Heart right ventricle (tissue), 16 donors: ENCODE data around the gene TST. TPM values are rescaled to one million over a fixed set of nuclear protein-coding genes. Genes with fewer than 3 reads are reported as not detected.

Experiments
- ATAC-seq, 8 donors: fragments of 200-7000 bp; cut with Tn5 transposase; one replicate each; pipeline ENCODE4 v1.9.1; 2020; ENCODE audit warnings: mild to moderate bottlenecking in 8 of 8, moderate library complexity in 8 of 8, moderate number of reproducible peaks in 1 of 8
- DNase-seq, 2 donors: peaks; one replicate each; pipeline ENCODE4 v3.0.0-alpha.2; 2020
- H3K27ac ChIP-seq, 10 donors: fragments of 200-600 bp; sonication (generic) in 2 of 10; one replicate each; pipeline versions ENCODE4 v1.5.0 to v1.8.0; 2020 to 2022; ENCODE audit warnings: mild to moderate bottlenecking in 3 of 10
- H3K27me3 ChIP-seq, 7 donors: fragments of 200-600 bp; one replicate each; pipeline ENCODE4 v1.8.0; 2021 to 2022; ENCODE audit warnings: mild to moderate bottlenecking in 2 of 7
- H3K36me3 ChIP-seq, 9 donors: fragments of 200-600 bp; sonication (generic) in 1 of 9; one replicate each; pipeline versions ENCODE4 v1.5.0 to v1.8.0; 2020 to 2022; ENCODE audit warnings: mild to moderate bottlenecking in 2 of 9
- H3K4me1 ChIP-seq, 9 donors: fragments of 200-600 bp; sonication (generic) in 1 of 9; one replicate each; pipeline versions ENCODE4 v1.5.0 to v1.8.0; 2020 to 2022; ENCODE audit warnings: mild to moderate bottlenecking in 4 of 9
- H3K4me3 ChIP-seq, 10 donors: fragments of 200-600 bp; sonication (generic) in 2 of 10; one replicate each; pipeline versions ENCODE4 v1.5.0 to v1.8.0; 2020 to 2022; ENCODE audit warnings: mild to moderate bottlenecking in 7 of 10, moderate library complexity in 2 of 10
- H3K9me3 ChIP-seq, 11 donors: fragments of 200-600 bp in 10 of 11; sonication (generic) in 2 of 11; one replicate each; pipeline versions ENCODE4 v1.5.0 to v1.8.0; 2013 to 2022; ENCODE audit warnings: mild to moderate bottlenecking in 2 of 11, control low read depth in 1 of 11, moderate library complexity in 1 of 11
- CTCF ChIP-seq, 9 donors: fragments of 200-600 bp; sonication (generic) in 2 of 9; IDR thresholded peaks; one replicate each; pipeline versions ENCODE4 v1.5.0 to v1.8.0; 2021 to 2022; ENCODE audit warnings: antibody characterized with exemption in 9 of 9, mild to moderate bottlenecking in 5 of 9, moderate library complexity in 1 of 9
- WGBS, 2 donors: extraction: QIAGEN DNeasy Blood & Tissue Kit; methylation state at CpG; one replicate each; pipeline ENCODE4 v1.1.7; 2013; ENCODE audit warnings: inconsistent platforms in 1 of 2; 5-methylcytosine and 5-hydroxymethylcytosine counted together
- intact Hi-C, 10 donors: fragments of 100-400 bp; cut with DNase I; formaldehyde crosslinking; loops; one replicate each; pipeline versions ENCODE4 v1.11.1 to v1.14.2; 2022
- polyA plus RNA-seq, 2 donors: library from polyadenylated mRNA; stranded (reverse); fragments of 200-250 nt; gene quantifications; one replicate each; pipeline ENCODE4 v1.2.3, GENCODE V29; 2013
- total RNA-seq, 10 donors: library from RNA; stranded (reverse); fragmentation: NEBNext Ultra II Directional in 3 of 10; extraction: Animal tissue kit (Norgen Biotek cat#: 25700) in 3 of 10; gene quantifications; one replicate each; pipeline versions ENCODE4 v1.2.1 to v1.2.4, GENCODE V29; 2021 to 2023
- donor health status: Arrhythmogenic right ventricular cardiomyopathy.
- donor health status: ischemic (EF 13 %, LVEDD 7.1; RV severe dilation, severe dysfunction).
- donor health status: healthy with polysubstance abuse.
- donor health status: DM: no; HTN: yes; CAD: no.
- donor health status: DM: no; HTN: no; CAD: no.
- donor health status: ischemic (EF 25% LVEDD 6.9; RV normal size, moderate dysfunction).
- donor health status: ischemic (EF 25% LVEDD 5.7; RV mildly dilated, moderate dysfunction).
- donor health status: healthy.
- donor health status: DM: yes; HTN: yes; CAD: no.
- donor health status: Ischemic cardiomyopathy.
- donor health status: ischemic (EF 35%, LVEDD 5.7; RV mildly dilated, moderate dysfunction).
- donor health status: nonischemic (EF 11% LVEDD 7.7; RV severe dilation, severe dysfunction).
- donor health status: DM: yes; HTN: yes; CAD: no.
- donor health status: PGD.
- donor health status: ischemic (EF 29% LVEDD 5.4; RV normal size, mild dysfunction).
- donor health status: nonischemic (EF 23%, LVEDD 6.1; RV moderate dilation, normal function).

Gene TST
- total and polyA plus RNA-seq, 12 donors: 34.1 to 87.4 (median 50.6) TPM

- ATAC-seq (no peak), DNase-seq (no peak)
- H3K36me3 ChIP-seq: no peaks in the 10 kb centered on the region
- no peak overlapping the region for H3K4me3 ChIP-seq
- H3K27ac ChIP-seq: no peak overlapping the region
- no peaks in the 10 kb centered on the region for H3K9me3 ChIP-seq
- intact Hi-C loops: loop anchor here in 2 of 10 donors (10.0 kb wide), 2 partner anchors 97 to 187 kb away; no protein-coding TSS in a partner anchor
- H3K27me3 ChIP-seq: no peaks in the 10 kb centered on the region
- H3K4me1 ChIP-seq: peaks cover 0 to 4% (median 0%) of the 10 kb centered on the region in 9 donors
- no peak for TF ChIP-seq CTCF (IDR thresholded peaks at IDR 0.05)
- WGBS, 2 donors: 76 to 78% methylated on average over 19 of the region's 19 CpGs
These were observed 47.7 kb downstream of the TST start for GRCh38 chr22:36971341-36972125.

- ATAC-seq (no peak), DNase-seq (no peak)
- no peak overlapping the region for H3K4me3 ChIP-seq
- H3K27me3 ChIP-seq: no peaks in the 10 kb centered on the region
- H3K9me3 ChIP-seq: peaks cover 0 to 3% (median 0%) of the 10 kb centered on the region in 11 donors
- peaks cover 0 to 9% (median 0%) of the 10 kb centered on the region in 9 donors for H3K4me1 ChIP-seq
- H3K36me3 ChIP-seq: no peaks in the 10 kb centered on the region
- intact Hi-C loops: no loop called here
- H3K27ac ChIP-seq: no peak overlapping the region
- 92 to 93% methylated on average over 5 of the region's 5 CpGs for WGBS, 2 donors
- no peak for TF ChIP-seq CTCF (IDR thresholded peaks at IDR 0.05)
These were observed 50.8 kb downstream of the TST start for GRCh38 chr22:36968249-36968964.

GRCh38 chr22:36966851-36967540, 52.3 kb downstream of the TST start:
- intact Hi-C loops: no loop called here

More at GRCh38 chr22:36966851-36967540, 52.3 kb downstream of the TST start:
- ATAC-seq (no peak), DNase-seq (no peak)
- Histone ChIP-seq H3K4me1 (peaks cover 0 to 9% (median 0%) of the 10 kb centered on the region in 9 donors), H3K4me3 (no peak overlapping the region), H3K27me3 (peaks cover 0 to 7% (median 0%) of the 10 kb centered on the region in 7 donors), H3K9me3 (peaks cover 0 to 3% (median 0%) of the 10 kb centered on the region in 11 donors), H3K36me3 (no peaks in the 10 kb centered on the region), H3K27ac (no peak overlapping the region)
- no peak for TF ChIP-seq CTCF (IDR thresholded peaks at IDR 0.05)
- 82 to 84% methylated on average over 11 of the region's 11 CpGs for WGBS, 2 donors
